ENCODE results near the gene CTRB1. TPM values are rescaled to one million over a fixed set of nuclear protein-coding genes. Genes with fewer than 3 reads are reported as not detected.

The CTRB1 gene
- total RNA-seq, 1 donor from 2014 or later, result not detected

DNA sequence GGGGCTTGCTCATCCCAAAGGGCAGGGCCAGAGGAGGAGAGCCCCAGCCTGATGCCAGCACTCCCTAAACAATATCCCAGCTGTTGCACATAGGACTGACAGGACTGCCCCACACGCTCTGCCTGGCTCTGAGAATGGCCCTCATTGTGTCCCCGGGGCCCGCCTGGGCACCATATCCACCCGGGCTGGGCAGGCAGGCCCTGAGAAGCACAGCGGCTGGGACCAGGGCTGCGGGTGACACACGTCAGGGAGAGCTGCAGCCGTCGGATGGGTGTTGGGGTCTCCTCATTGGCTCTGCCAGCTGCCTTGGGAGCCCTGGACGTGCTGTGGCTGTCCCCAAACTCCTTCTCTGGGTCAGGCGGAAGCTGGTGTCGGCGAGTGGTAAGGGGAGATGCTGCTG is 28.5 kb downstream of the CTRB1 start:
- Mint-ChIP-seq H3K4me1 (ENCODE audit: unreplicated experiment) (peaks cover 65% of the 10 kb centered on the region), H3K27me3 (ENCODE audit: unreplicated experiment) (peaks cover 41% of the 10 kb centered on the region), H3K36me3 (ENCODE audit: low read depth, unreplicated experiment) (peaks cover 21% of the 10 kb centered on the region), H3K4me3 (ENCODE audit: unreplicated experiment) (peak overlapping the region; percentile 82), H3K9me3 (ENCODE audit: unreplicated experiment) (no peaks in the 10 kb centered on the region), H3K27ac (ENCODE audit: unreplicated experiment) (peak overlapping the region; percentile 96)
- TF ChIP-seq, protein P1, sequence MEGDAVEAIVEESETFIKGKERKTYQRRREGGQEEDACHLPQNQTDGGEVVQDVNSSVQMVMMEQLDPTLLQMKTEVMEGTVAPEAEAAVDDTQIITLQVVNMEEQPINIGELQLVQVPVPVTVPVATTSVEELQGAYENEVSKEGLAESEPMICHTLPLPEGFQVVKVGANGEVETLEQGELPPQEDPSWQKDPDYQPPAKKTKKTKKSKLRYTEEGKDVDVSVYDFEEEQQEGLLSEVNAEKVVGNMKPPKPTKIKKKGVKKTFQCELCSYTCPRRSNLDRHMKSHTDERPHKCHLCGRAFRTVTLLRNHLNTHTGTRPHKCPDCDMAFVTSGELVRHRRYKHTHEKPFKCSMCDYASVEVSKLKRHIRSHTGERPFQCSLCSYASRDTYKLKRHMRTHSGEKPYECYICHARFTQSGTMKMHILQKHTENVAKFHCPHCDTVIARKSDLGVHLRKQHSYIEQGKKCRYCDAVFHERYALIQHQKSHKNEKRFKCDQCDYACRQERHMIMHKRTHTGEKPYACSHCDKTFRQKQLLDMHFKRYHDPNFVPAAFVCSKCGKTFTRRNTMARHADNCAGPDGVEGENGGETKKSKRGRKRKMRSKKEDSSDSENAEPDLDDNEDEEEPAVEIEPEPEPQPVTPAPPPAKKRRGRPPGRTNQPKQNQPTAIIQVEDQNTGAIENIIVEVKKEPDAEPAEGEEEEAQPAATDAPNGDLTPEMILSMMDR (IDR thresholded peaks at IDR 0.05; ENCODE audit: unreplicated experiment), result no peak
- no peak for DNase-seq (ENCODE audit: low spot score)

DNA sequence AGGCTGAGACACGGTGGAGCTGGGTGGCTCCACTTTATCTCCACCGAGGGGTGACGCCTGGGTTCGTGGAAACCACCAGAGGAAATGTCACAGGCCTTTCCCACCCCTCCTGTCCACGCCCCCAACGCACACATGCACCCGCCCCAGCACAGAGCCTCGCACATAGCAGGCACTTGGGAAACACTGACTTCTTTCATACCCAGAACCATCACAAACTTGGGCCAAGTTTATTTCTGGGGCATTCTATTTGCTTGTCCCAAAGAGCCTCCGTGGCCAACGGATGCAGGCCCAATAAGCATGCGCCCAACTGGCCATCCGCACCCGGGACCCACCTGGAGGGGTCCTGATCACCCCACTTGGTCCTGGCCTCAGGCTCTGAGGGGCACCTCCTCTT is 29.4 kb downstream of the CTRB1 start:
- H3K27me3 Mint-ChIP-seq (ENCODE audit: unreplicated experiment), result peaks cover 38% of the 10 kb centered on the region

DNA sequence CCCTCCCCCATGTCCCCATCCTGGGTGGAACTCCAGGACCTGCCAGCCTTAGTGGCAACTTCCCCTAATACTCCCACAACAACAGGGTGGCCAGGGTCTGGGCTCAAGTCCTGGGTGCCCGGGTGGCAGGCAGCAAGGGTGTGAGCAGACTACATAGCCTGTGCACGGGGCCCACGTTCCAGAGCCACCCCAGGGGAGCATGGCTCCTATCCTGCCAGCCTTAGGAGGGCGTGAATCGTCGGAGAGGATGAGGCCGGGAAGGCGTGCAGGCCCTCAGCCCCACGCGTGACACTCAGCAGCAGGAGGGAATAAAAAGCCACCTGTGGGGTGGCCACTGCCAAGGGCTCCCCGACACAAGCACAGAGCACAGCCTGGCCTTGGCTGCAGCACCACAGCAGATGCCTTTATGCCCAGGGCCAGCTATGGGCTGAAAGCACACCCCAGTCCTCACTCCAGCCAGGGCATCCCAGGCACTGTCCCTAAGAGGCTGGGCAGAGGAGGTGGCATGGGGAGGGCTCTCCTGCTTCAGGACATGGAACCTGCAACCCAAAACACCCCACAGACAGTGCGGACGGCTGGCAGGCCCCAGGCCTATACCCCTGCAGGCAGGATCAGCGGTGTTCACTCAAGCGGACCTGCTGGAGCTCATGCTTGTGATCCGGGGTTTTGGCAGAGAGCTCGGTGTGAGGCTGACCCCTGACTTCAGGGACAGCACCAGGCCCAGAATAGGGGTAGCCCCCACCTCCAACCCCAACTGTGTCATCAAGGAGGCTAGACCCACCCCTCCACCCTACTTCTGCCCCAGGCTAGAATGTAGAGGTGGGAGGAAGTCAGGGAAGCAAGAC is 30.0 kb downstream of the CTRB1 start:
- Mint-ChIP-seq H3K4me3 (ENCODE audit: unreplicated experiment) (peak overlapping the region; percentile 59), H3K27ac (ENCODE audit: unreplicated experiment) (peak overlapping the region; percentile 67), H3K9me3 (ENCODE audit: unreplicated experiment) (no peaks in the 10 kb centered on the region), H3K36me3 (ENCODE audit: low read depth, unreplicated experiment) (peaks cover 10% of the 10 kb centered on the region), H3K4me1 (ENCODE audit: unreplicated experiment) (peaks cover 70% of the 10 kb centered on the region), H3K27me3 (ENCODE audit: unreplicated experiment) (peaks cover 32% of the 10 kb centered on the region)
- TF ChIP-seq, protein P1 (IDR thresholded peaks at IDR 0.05; ENCODE audit: unreplicated experiment), result no peak
- no peak for DNase-seq (ENCODE audit: low spot score)

More for the DNA sequence above, 29.4 kb downstream of the CTRB1 start:
- TF ChIP-seq, protein P1 (IDR thresholded peaks at IDR 0.05; ENCODE audit: unreplicated experiment), result no peak
- Mint-ChIP-seq H3K27ac (ENCODE audit: unreplicated experiment) (peak overlapping the region; percentile 90), H3K36me3 (ENCODE audit: low read depth, unreplicated experiment) (peaks cover 16% of the 10 kb centered on the region), H3K9me3 (ENCODE audit: unreplicated experiment) (no peaks in the 10 kb centered on the region), H3K4me3 (ENCODE audit: unreplicated experiment) (peak overlapping the region; percentile 40), H3K4me1 (ENCODE audit: unreplicated experiment) (peaks cover 70% of the 10 kb centered on the region)
- DNase-seq (ENCODE audit: low spot score), result no peak

DNA sequence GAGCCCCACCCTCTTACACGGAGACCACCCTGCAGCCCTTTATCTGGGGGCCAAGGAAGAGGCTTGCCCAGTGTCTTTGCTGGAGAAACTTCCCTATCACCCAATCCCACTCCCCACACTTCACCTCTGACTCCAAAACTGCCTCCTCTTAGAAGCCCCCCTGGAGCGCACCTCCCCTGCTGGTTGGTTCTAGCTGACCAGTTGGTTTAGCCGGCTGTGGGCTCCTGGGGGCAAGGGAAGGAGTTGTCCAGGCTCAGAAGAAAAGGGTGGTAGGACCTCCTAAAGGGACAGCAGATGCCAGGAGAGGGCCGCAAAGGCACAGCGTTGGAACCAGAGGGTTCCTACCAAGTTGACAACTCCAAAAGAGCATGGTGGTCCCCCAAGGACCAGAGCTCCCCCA is 30.7 kb downstream of the CTRB1 start:
- peaks cover 31% of the 10 kb centered on the region for H3K27me3 Mint-ChIP-seq (ENCODE audit: unreplicated experiment)
- no peak overlapping the region for H3K27ac Mint-ChIP-seq (ENCODE audit: unreplicated experiment)
- DNase-seq (ENCODE audit: low spot score), result no peak
- H3K9me3 Mint-ChIP-seq (ENCODE audit: unreplicated experiment), result no peaks in the 10 kb centered on the region
- peaks cover 10% of the 10 kb centered on the region for H3K36me3 Mint-ChIP-seq (ENCODE audit: low read depth, unreplicated experiment)
- TF ChIP-seq, protein P1 (IDR thresholded peaks at IDR 0.05; ENCODE audit: unreplicated experiment), result no peak
- peaks cover 69% of the 10 kb centered on the region for H3K4me1 Mint-ChIP-seq (ENCODE audit: unreplicated experiment)
- H3K4me3 Mint-ChIP-seq (ENCODE audit: unreplicated experiment), result peak overlapping the region; percentile 94
